HepG2 (cell line): ENCODE data around the gene ZNF691. TPM values are rescaled to one million over a fixed set of nuclear protein-coding genes. Genes with fewer than 3 reads are reported as not detected.

Experiments
- ATAC-seq: fragments of 200-7000 bp; cut with Tn5 transposase; 3 replicates; pipeline ENCODE4 v1.9.1; 2020; ENCODE audit warnings: mild to moderate bottlenecking, moderate library complexity
- BruUV-seq: library from RNA; stranded (reverse); fragments of 400-500 nt; replicated peaks from 2 replicates; lab custom pipeline; 2021; lab: Mats Ljungman, UMichigan
- CTCF ChIA-PET: fragments of 300-600 bp; formaldehyde crosslinking; extraction: SDS; loops from one replicate; lab custom pipeline; 2021; ENCODE audit warnings: low total read pairs, inconsistent platforms, low intra/inter-chr PET ratio; lab: Yijun Ruan, JAX
- POLR2A ChIA-PET: fragments of 350-600 bp; sonication (Branson Sonifier 250); formaldehyde crosslinking; loops from one replicate; lab custom pipeline; 2020; ENCODE audit warnings: antibody characterized with exemption, inconsistent platforms; lab: Yijun Ruan, JAX
- DNase-seq: peaks from one replicate; pipeline ENCODE4 v3.0.0-alpha.2; 2015; ENCODE audit warnings: low spot score
- FAIRE-seq: peaks from 3 replicates; lab custom pipeline; 2011; peaks lifted over from hg19 to GRCh38; lab: Jason Lieb, UNC
- H2AFZ ChIP-seq: one replicate; pipeline ENCODE4 v1.6.1; 2011; ENCODE audit warnings: low read length, inconsistent platforms
- H3K27ac ChIP-seq: fragments of 300-600 bp; 3 replicates; pipeline ENCODE4 v1.8.0; 2011; ENCODE audit warnings: mixed run types, mild to moderate bottlenecking, mixed read lengths, low read length, inconsistent platforms; ENCODE audit not compliant: insufficient read depth; ENCODE audit errors: extremely low read length
- H3K27me3 ChIP-seq, 2 experiments: fragments of 200-600 bp in 1 of 2; 2 replicates in 1 of 2; 3 replicates in 1 of 2; pipeline versions ENCODE4 v1.6.0 to v1.8.0; 2011; ENCODE audit warnings: low read length in 2 of 2, mild to moderate bottlenecking in 2 of 2, moderate library complexity in 2 of 2, inconsistent platforms in 1 of 2; ENCODE audit not compliant: insufficient read depth in 2 of 2, control insufficient read depth in 1 of 2
- H3K36me3 ChIP-seq, 2 experiments: fragments of 200-600 bp in 1 of 2; replicated peaks in 1 of 2; 2 replicates in 1 of 2; 3 replicates in 1 of 2; pipeline versions ENCODE4 v1.5.1 to v1.8.0; 2011; ENCODE audit warnings: low read length in 2 of 2, inconsistent platforms in 1 of 2; ENCODE audit not compliant: insufficient read depth in 2 of 2, control insufficient read depth in 1 of 2
- H3K4me1 ChIP-seq: 2 replicates; pipeline ENCODE4 v1.5.1; 2012; ENCODE audit warnings: low read length, inconsistent platforms; ENCODE audit not compliant: insufficient read depth
- H3K4me2 ChIP-seq: 2 replicates; pipeline ENCODE4 v1.6.0; 2011; ENCODE audit warnings: low read depth, low read length, inconsistent platforms
- H3K4me3 ChIP-seq, 3 experiments: fragments of 200-600 bp in 1 of 3; sonication (generic), shearing (Covaris generic) in 1 of 3; replicated peaks in 1 of 3; 2 replicates each; pipeline ENCODE4 v1.5.1; 2011 to 2016; ENCODE audit warnings: low read length in 3 of 3, inconsistent platforms in 2 of 3, low read depth in 2 of 3, mild to moderate bottlenecking in 2 of 3, control low read depth in 1 of 3, mixed read lengths in 1 of 3; ENCODE audit not compliant: insufficient read depth in 1 of 3
- H3K79me2 ChIP-seq: one replicate; pipeline ENCODE4 v1.6.1; 2011; ENCODE audit warnings: low read length, inconsistent platforms; ENCODE audit not compliant: insufficient read depth
- H3K9ac ChIP-seq: 2 replicates; pipeline ENCODE4 v1.6.0; 2011; ENCODE audit warnings: mild to moderate bottlenecking, low read depth, low read length, inconsistent platforms; ENCODE audit not compliant: insufficient read depth
- H3K9me3 ChIP-seq: 2 replicates; pipeline ENCODE4 v1.5.1; 2012; ENCODE audit warnings: mild to moderate bottlenecking, low read length
- H4K20me1 ChIP-seq: 2 replicates; pipeline ENCODE4 v1.6.0; 2011; ENCODE audit warnings: inconsistent platforms, mild to moderate bottlenecking, low read length, moderate library complexity; ENCODE audit not compliant: insufficient read depth
- ATF2 ChIP-seq: sonication (generic); formaldehyde crosslinking; IDR thresholded peaks from 2 replicates; pipeline ENCODE4 v1.4.0; 2020; ENCODE audit warnings: missing genetic modification reagents
- ATF7-NPFF ChIP-seq: sonication (generic); formaldehyde crosslinking; IDR thresholded peaks from 2 replicates; pipeline ENCODE4 v1.8.1; 2023; ENCODE audit warnings: mild to moderate bottlenecking, low read depth, missing genetic modification reagents, moderate library complexity
- BRCA1 ChIP-seq: sonication (generic); formaldehyde crosslinking; IDR thresholded peaks from 2 replicates; pipeline ENCODE4 v1.4.0; 2020; ENCODE audit warnings: missing genetic modification reagents
- FOSL1 ChIP-seq: sonication (generic); formaldehyde crosslinking; IDR thresholded peaks from 2 replicates; pipeline ENCODE4 v1.9.0; 2021; ENCODE audit warnings: missing genetic modification reagents, borderline replicate concordance
- MAFF ChIP-seq: IDR thresholded peaks from 2 replicates; pipeline ENCODE4 v1.6.1; 2011; ENCODE audit warnings: low read depth, low read length, improper control_type of control experiment
- MAFK ChIP-seq, 2 experiments: IDR thresholded peaks in 1 of 2; conservative IDR thresholded peaks in 1 of 2; 2 replicates each; pipeline ENCODE4 v1.6.1; 2011; ENCODE audit warnings: improper control_type of control experiment in 2 of 2, low read length in 2 of 2
- MATR3 ChIP-seq: sonication (generic); formaldehyde crosslinking; IDR thresholded peaks from 2 replicates; pipeline ENCODE4 v1.4.0; 2020; ENCODE audit warnings: missing genetic modification reagents
- MEIS2 ChIP-seq: sonication (generic); formaldehyde crosslinking; IDR thresholded peaks from 2 replicates; pipeline ENCODE4 v1.9.0; 2021; ENCODE audit warnings: mild to moderate bottlenecking, missing genetic modification reagents
- NR3C1 ChIP-seq: sonication (generic); formaldehyde crosslinking; IDR thresholded peaks from 2 replicates; pipeline ENCODE4 v1.4.0; 2020; ENCODE audit warnings: missing genetic modification reagents
- REPIN1 ChIP-seq: sonication (generic); formaldehyde crosslinking; IDR thresholded peaks from 2 replicates; pipeline ENCODE4 v1.8.0; 2022; ENCODE audit warnings: missing genetic modification reagents, low read depth, mild to moderate bottlenecking, borderline replicate concordance
- RNF219 ChIP-seq: sonication (generic); formaldehyde crosslinking; IDR thresholded peaks from 2 replicates; pipeline ENCODE4 v1.5.0; 2020; ENCODE audit warnings: mild to moderate bottlenecking, missing genetic modification reagents
- SP1 ChIP-seq, 2 experiments: fragments of 450-650 bp in 1 of 2; sonication (generic) in 1 of 2; formaldehyde crosslinking in 1 of 2; IDR thresholded peaks; 2 replicates each; pipeline versions ENCODE4 v1.4.0 to v1.6.1; 2016 to 2020; ENCODE audit warnings: missing genetic modification reagents in 1 of 2
- TRAFD1 ChIP-seq: sonication (generic); formaldehyde crosslinking; IDR thresholded peaks from 2 replicates; pipeline ENCODE4 v1.5.1; 2020; ENCODE audit warnings: missing genetic modification reagents, mild to moderate bottlenecking, borderline replicate concordance
- ZFP1 ChIP-seq: IDR thresholded peaks from 2 replicates; pipeline ENCODE4 v1.6.1; 2016
- ZMAT5 ChIP-seq: sonication (generic); formaldehyde crosslinking; IDR thresholded peaks from 2 replicates; pipeline ENCODE4 v1.5.0; 2020; ENCODE audit warnings: mild to moderate bottlenecking, low read depth, missing genetic modification reagents, borderline replicate concordance
- ZNF263 ChIP-seq: sonication (generic); formaldehyde crosslinking; IDR thresholded peaks from 2 replicates; pipeline ENCODE4 v1.4.0; 2020; ENCODE audit warnings: missing genetic modification reagents
- ZNF33B ChIP-seq: sonication (generic); formaldehyde crosslinking; IDR thresholded peaks from 2 replicates; pipeline ENCODE4 v1.5.1; 2020; ENCODE audit warnings: mild to moderate bottlenecking, missing genetic modification reagents
- ZNF772 ChIP-seq: sonication (generic); formaldehyde crosslinking; IDR thresholded peaks from 2 replicates; pipeline ENCODE4 v1.5.0; 2020; ENCODE audit warnings: mild to moderate bottlenecking, missing genetic modification reagents
- ZSCAN21 ChIP-seq: sonication (generic); formaldehyde crosslinking; IDR thresholded peaks from 2 replicates; pipeline ENCODE4 v1.8.0; 2022; ENCODE audit warnings: mild to moderate bottlenecking, missing genetic modification reagents, moderate library complexity, borderline replicate concordance
- WGBS: methylation state at CpG from one replicate; pipeline ENCODE4 v1.1.6; 2017; ENCODE audit warnings: low lambda C conversion rate; 5-methylcytosine and 5-hydroxymethylcytosine counted together
- in situ Hi-C: cut with HindIII; loops from 2 replicates; pipeline ENCODE4 v1.10.0; 2017; ENCODE audit warnings: low pct_unique_long_range_greater_than_20kb; ENCODE audit not compliant: extremely low pct_ligation_motif_present
- intact Hi-C: fragments of 100-400 bp; cut with micrococcal nuclease; formaldehyde crosslinking; loops from one replicate; pipeline ENCODE4 v1.10.0; 2022; ENCODE audit not compliant: unreplicated experiment
- polyA plus RNA-seq, 8 experiments: library from polyadenylated mRNA; depleted of rRNA in 3 of 8; stranded (reverse) in 7 of 8; unstranded in 1 of 8; fragments of >200 nt; fragmentation: Illumina TruSeq in 4 of 8; extraction: Trizol in 4 of 8; gene quantifications; 2 replicates each; pipeline versions ENCODE4 v1.2.1 to v1.2.3, GENCODE V29; 2011 to 2016; ENCODE audit warnings: low read depth in 4 of 8, missing spikeins in 1 of 8, mixed read lengths in 1 of 8; ENCODE audit not compliant: insufficient read depth in 1 of 8
- total RNA-seq, 5 experiments: library from RNA; depleted of rRNA; stranded (reverse); fragments of >200 nt; fragmentation: Illumina TruSeq; extraction: Trizol; gene quantifications; 2 replicates each; pipeline ENCODE4 v1.2.3, GENCODE V29; 2016; ENCODE audit warnings: low read depth in 1 of 5

ZNF691 gene
- total and polyA plus RNA-seq, 2 of the 13 experiments (the other 11 are each of a cell fraction or from before 2014, with no cell fraction given) = 7.6 to 7.8 TPM

- TF ChIP-seq ZNF263 (CRISPR knock-in tag) (no peak), FOSL1 (CRISPR knock-in tag) (no peak), MAFF (no peak), ZNF33B (CRISPR knock-in tag) (no peak), ZMAT5 (CRISPR knock-in tag) (no peak)
- TF ChIP-seq, all 625 proteins: peak for 0
Observed at GRCh38 chr1:42832641-42833240, 13.7 kb upstream of the ZNF691 start (continued).

- in situ Hi-C loops (no loop called here), intact Hi-C loops (no loop called here)
- Histone ChIP-seq H4K20me1 (no peaks in the 10 kb centered on the region), H3K79me2 (no peaks in the 10 kb centered on the region), H3K4me1 (no peaks in the 10 kb centered on the region), H3K4me3 (no peak overlapping the region), H3K27me3 (no peaks in the 10 kb centered on the region), H3K4me2 (no peak overlapping the region), H2AFZ (no peak overlapping the region), H3K36me3 (no peaks in the 10 kb centered on the region), H3K9ac (no peak overlapping the region), H3K9me3 (no peaks in the 10 kb centered on the region), H3K27ac (no peak overlapping the region)
- FAIRE-seq (no peak), DNase-seq (no peak), ATAC-seq (no peak)
- ChIA-PET CTCF (no interaction called here), POLR2A (no interaction called here)
- 93% methylated on average over 4 of the region's 4 CpGs for WGBS
- BruUV-seq = no TSS peak
- TF ChIP-seq ZSCAN21 (CRISPR knock-in tag) = no peak
- TF ChIP-seq BRCA1 (CRISPR knock-in tag) = no peak
- no peak for TF ChIP-seq MAFK (conservative IDR thresholded peaks at IDR 0.05 in 1 of 2, IDR thresholded peaks at IDR 0.05 in 1 of 2; ENCODE audit: low read length in 2 of 2)
- no peak for TF ChIP-seq RNF219
- TF ChIP-seq ATF7-NPFF (CRISPR knock-in tag) = no peak
- no peak for TF ChIP-seq TRAFD1 (CRISPR knock-in tag)
- no peak for TF ChIP-seq SP1 (IDR thresholded peaks at IDR 0.05)
- no peak for TF ChIP-seq SP1 (CRISPR knock-in tag; IDR thresholded peaks at IDR 0.05)
- TF ChIP-seq ZNF772 (CRISPR knock-in tag) = no peak
- no peak for TF ChIP-seq ZFP1
- TF ChIP-seq ATF2 = no peak
- no peak for TF ChIP-seq NR3C1 (CRISPR knock-in tag)
- TF ChIP-seq MATR3 (CRISPR knock-in tag) = no peak
- no peak for TF ChIP-seq REPIN1 (CRISPR knock-in tag)
- no peak for TF ChIP-seq MEIS2 (CRISPR knock-in tag)
Observed at GRCh38 chr1:42833981-42834380, 12.4 kb upstream of the ZNF691 start.
